NCI-H1417 (cell line): ENCODE results near the gene C1QL4.
"Not testable (repeated sequence)": the region's sequence is repeated elsewhere in the genome, so short reads cannot be mapped to it uniquely, and the experiment has no call there.

Experiments used
- DNase-seq, 3 experiments: peaks; one replicate each; lab custom pipeline; 2025; lab: John Stamatoyannopoulos, UW

The C1QL4 gene

DNA sequence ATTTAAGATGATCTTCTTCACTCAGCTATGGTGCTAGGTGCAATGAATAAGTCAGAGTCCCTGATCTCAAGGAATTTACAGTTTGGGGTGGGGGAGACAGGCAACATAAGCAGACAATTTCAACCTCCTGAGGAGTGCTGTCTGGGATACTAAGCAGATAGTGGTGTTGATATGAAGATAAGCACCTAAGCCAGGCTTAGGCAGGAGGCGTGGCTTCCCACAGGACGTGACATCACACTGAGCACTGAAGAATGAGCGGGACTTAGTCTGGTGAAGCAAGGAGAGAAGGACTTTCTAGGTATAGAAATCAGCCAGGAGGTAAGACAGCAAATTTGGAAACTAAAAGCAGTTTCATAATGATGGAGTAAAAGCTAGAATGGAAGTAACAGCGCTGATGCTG, 35.2 kb downstream of the C1QL4 start:
- DNase-seq, result no peak

DNA sequence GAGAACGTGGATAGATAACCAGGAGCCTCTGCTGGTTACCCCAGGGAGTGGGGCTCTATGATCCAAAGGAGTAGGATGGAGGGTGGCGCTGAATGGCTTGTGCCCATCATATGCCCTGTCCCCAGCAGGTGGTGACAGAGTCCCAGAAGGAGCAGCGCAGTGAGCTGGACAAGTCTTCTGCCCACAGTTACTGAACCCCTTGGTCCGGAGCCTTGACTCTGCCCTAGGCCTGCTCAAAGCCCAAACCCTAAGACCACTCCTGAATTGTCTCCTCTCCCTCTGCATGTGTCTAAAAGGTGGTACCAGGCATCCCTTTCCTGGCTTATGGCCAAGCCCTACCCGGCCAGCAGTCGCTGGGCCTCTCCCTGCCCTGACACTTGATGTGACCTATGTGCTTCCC, 38.8 kb downstream of the C1QL4 start:
- DNase-seq, result no peak

DNA sequence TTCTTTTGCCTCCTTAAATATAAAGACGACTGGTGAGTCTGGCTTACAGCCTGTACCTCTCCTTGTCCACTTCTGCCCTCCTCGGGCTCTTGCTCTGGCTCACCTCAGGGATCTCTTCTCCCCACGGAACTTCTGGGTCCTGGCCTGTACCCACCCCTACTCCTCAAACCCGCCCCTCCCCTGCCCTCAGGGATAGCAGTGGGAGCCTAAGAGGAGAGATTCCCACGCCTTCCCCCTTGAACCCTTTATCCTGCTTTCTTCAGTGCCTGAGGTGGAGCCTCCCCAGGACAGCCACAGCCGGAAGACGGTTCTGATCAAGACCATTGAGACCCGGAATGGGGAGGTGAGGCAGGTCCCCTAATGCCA, 39.3 kb downstream of the C1QL4 start:
- DNase-seq, result no peak

DNA sequence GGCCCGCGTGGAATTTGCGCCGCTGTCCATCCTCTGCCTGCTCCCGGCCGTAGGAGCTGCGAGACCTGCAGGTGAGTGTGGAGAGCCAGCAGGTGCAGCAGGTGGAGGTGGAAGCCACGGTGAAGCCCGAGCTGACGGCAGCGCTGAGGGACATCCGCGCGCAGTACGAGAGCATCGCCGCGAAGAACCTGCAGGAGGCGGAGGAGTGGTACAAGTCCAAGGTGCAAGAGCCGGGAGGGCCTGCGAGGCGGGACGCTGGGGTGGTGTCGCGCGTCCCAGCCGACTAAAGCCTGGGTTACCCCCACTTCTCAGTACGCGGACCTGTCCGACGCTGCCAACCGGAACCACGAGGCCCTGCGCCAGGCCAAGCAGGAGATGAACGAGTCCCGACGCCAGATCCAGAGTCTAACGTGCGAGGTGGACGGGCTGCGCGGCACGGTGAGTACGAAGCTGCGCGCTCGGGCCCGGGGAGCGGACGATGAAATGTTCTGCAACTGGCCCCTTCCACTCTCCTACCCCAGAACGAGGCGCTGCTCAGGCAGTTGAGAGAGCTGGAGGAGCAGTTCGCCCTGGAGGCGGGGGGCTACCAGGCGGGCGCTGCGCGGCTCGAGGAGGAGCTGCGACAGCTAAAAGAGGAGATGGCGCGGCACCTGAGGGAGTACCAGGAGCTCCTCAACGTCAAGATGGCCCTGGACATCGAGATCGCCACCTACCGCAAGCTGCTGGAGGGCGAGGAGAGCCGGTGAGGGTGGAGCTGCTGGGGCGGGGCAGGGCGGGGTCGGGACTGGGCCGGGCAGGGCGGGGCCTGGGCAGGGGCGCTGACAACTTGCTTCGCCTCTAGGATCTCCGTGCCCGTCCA, 39.9 kb downstream of the C1QL4 start:
- DNase-seq, result peak; percentile 55 to 85 (median 85)

- peak; percentile 85 to 88 (median 85) for DNase-seq
Measured at GRCh38 chr12:49296034-49296835, 40.8 kb downstream of the C1QL4 start.

DNA sequence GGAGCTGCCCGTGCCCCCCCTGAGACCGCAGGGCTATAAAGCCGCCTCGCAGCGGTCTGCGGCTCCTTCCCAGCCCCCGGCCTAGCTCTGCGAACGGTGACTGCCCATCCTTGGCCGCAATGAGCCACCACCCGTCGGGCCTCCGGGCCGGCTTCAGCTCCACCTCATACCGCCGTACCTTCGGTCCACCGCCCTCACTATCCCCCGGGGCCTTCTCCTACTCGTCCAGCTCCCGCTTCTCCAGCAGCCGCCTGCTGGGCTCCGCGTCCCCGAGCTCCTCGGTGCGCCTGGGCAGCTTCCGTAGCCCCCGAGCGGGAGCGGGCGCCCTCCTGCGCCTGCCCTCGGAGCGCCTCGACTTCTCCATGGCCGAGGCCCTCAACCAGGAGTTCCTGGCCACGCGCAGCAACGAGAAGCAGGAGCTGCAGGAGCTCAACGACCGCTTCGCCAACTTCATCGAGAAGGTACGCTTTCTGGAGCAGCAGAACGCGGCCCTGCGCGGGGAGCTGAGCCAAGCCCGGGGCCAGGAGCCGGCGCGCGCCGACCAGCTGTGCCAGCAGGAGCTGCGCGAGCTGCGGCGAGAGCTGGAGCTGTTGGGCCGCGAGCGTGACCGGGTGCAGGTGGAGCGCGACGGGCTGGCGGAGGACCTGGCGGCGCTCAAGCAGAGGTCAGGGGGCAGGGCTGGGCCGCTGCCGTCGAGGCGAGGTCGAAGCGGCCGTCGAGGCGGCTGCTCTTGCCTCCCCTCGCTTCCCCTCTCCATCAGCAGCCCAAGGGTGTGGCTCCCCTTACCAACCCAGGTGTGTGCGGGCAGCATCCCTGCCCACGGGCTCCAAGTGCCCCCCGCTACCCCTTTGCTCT, 41.7 kb downstream of the C1QL4 start, which contains the start of gene PRPH:
TSS of gene PRPH (plus strand) at position 66 of the 855 bp plus-strand sequence. CDS start at position 120, 54 bp downstream.
- peak in 1 of 3 experiments; percentile 48 for DNase-seq

DNA sequence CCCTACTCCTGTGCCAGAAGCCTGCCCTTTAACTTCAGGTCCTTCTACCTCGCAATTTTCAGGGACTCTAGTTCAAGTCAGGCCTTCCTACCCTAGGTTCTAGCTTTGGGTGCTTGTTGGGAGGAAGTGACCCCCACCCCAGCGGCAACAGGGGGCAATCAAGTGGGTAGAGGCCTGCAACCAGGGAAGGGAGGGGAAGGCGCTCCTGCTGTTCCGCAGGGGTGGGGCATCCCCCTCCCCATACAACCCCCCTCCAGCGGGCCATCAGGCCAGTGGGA, 42.2 kb downstream of the C1QL4 start:
- peak in 1 of 3 experiments; percentile 89 for DNase-seq

DNA sequence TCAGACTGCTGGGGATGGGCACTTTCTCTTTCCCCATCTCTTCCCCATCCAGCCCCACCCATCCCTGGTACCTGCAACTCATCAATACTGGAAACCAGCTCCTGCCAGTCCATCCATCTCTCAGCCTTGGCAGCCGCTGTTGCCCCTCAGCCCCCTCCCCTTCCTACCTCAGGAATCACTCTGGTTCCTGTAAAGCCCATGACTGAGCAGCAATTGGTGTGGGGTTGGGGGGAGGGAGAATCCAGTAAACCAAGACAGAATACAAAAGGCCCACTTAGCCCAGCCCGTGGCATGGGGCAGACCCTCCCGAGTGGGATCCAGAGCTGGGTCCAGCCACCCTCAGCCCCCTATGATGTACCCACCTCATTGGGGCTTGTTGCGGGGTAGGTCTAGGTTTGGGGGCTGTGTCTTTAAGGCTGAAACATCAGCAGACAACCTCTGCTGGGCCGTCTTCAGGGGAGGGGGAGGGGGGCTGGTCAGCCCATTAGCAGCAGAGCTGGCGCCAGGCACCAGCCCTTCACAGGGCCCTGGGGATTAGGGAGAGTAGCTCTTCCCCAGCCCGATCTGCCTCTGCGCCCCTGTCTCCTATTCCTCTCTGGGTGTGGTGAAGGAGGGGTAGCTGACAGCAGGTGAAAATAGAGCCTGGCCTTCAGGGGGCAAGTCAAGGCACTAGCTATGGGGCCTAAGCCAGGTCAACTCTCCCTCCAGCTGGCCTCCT, 42.7 kb downstream of the C1QL4 start:
- peak in 2 of 3 experiments; percentile 27 to 93 for DNase-seq

DNA sequence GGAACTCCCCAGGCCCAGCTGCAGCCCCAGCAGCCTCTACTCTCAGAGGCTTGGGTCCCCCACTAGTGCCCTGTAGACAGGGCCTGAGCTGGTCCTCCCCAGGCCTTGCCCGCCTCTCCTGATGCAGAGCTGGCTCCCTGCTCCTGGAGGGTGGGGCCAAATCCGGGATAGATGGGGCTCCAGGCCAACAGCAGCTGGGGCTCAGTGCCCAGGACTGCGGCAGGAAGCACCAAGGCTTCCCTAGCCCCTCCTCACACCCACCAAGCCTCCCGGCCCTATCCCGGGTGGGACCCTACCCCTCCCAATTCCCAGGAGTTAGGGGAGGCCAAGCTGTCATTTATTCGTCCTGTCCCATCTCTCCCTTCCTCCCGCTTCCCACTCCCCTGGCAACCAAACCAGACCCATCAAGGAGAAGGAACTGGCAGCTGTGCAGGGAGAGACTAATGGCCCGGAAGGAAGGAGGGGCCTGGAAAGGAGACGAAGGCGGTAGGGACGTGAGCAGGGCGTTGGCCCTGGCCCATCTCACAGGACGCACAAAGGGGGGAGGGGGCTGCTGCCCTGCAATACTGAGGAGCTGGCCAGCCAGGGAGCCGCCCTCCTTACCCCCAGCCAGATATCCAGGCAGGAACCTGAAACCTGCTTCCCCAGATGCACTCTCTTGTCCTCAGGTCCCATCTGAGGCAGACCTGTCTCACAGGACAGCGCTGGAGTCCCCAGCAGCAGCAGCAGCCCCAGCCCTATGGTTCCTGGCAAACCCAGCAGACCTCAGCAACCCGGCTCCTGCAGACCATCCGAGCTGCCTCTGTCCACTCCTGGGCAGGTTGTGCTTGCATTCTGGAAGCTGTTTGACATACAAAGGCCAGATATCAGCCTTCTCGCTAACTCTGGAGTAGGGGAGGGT, 43.7 kb downstream of the C1QL4 start:
- peak in 1 of 3 experiments; percentile 88 for DNase-seq

- peak in 1 of 3 experiments; percentile 67 for DNase-seq
Measured at GRCh38 chr12:49292729-49293055, 44.3 kb downstream of the C1QL4 start.

GRCh38 chr12:49288922-49289555, 47.9 kb downstream of the C1QL4 start:
- no peak for DNase-seq

DNA sequence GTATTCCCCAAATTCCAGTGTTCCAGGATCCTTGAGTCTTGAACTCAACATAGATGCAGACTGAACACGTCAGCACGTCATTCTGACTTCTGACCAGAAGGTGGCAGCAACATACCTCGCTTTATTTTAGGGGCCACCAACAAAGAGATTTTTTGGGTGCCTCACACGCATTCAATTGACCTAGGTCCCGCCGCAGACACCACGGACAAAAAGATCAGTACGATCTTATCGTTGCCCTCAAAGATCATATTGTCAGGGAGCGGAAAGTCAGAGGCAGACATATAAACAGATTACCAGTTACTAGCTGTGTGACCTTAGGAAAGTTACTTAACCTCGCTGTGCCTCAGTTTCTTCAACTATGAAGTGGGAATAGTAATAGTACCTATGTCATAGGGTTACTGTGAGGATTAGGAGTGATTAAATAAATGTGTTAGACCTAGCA, 48.6 kb downstream of the C1QL4 start:
- DNase-seq, result peak; percentile 58 to 83 (median 80)

- DNase-seq, result no peak
Measured at GRCh38 chr12:49287876-49288275, 49.1 kb downstream of the C1QL4 start.

DNA sequence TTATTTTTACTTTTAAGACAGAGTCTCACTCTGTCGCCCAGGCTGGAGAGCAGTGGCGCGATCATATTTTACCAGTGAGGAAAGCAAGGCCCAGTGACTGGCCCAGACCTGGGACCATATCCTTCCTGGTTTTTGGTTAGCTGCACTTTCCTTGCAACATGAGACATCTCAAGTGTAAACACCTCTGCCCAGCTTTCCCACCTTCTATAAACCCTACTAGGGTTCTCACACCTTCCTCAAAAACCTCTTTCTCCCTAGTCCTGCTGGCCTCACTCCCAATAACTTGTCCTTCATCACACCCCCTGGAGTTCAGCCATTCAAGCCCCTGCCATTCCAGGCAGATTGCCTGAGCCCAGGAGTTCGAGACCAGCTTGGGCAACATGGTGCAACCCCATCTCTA, 52.3 kb downstream of the C1QL4 start:
- no peak for DNase-seq

DNA sequence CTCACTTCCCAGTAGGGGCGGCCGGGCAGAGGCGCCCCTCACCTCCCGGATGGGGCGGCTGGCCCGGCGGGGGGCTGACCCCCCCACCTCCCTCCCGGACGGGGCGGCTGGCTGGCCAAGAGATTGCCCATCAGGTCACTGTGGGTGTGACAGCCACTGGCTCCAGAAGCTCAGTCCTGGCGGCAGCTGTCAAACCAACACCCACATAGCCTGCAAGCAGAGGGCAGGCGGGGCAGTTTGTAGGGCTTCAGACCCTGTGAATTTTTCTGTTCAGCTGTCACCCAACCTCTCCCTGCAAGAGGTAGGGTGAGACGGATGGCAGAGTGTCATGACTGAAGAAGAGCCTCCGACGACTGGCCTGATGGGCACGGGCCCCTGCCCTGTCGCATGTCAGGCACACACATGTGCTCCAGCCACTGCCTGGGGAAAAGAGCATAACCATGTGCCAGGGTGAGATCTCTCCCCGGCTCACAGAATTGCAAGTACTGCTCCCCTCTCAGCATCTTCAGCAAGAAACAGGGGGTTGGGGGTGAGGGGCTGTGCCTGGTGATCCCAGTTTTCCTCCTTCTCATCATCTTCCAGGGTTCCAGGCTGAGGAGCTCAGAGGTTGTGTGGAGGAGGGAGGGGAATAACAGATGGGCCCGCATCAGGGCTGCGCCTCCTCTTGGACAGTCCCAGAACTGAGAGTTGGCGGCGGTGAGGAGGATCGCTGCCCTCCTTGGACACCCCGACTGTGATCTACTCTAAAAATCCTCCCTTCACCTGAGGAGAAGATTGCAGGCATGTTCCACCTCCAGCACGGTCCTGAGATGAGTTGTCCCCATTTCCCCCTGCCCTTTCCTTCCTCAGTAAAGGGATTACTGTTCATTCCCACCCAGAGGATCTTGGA, 53.2 kb downstream of the C1QL4 start:
- no peak for DNase-seq

- DNase-seq, result not testable (repeated sequence)
Measured at GRCh38 chr12:49282740-49283375, 54.1 kb downstream of the C1QL4 start.
